Esophagus mucosa (tissue), 1 donor: ENCODE measurements around the gene DNAH11. TPM values are rescaled to one million over a fixed set of nuclear protein-coding genes. Genes with fewer than 3 reads are reported as not detected.
"Not testable (repeated sequence)": the region's sequence is repeated elsewhere in the genome, so short reads cannot be mapped to it uniquely, and the experiment has no call there.

ENCODE experiments used
- ATAC-seq: fragments of 200-7000 bp; cut with Tn5 transposase; one replicate; pipeline ENCODE4 v1.9.1; 2020
- total RNA-seq: library from RNA; stranded (reverse); gene quantifications from one replicate; pipeline ENCODE4 v1.2.4, GENCODE V29; 2023
- donor health status: DM: yes; HTN: yes; CAD: no.

The DNAH11 gene, protein sequence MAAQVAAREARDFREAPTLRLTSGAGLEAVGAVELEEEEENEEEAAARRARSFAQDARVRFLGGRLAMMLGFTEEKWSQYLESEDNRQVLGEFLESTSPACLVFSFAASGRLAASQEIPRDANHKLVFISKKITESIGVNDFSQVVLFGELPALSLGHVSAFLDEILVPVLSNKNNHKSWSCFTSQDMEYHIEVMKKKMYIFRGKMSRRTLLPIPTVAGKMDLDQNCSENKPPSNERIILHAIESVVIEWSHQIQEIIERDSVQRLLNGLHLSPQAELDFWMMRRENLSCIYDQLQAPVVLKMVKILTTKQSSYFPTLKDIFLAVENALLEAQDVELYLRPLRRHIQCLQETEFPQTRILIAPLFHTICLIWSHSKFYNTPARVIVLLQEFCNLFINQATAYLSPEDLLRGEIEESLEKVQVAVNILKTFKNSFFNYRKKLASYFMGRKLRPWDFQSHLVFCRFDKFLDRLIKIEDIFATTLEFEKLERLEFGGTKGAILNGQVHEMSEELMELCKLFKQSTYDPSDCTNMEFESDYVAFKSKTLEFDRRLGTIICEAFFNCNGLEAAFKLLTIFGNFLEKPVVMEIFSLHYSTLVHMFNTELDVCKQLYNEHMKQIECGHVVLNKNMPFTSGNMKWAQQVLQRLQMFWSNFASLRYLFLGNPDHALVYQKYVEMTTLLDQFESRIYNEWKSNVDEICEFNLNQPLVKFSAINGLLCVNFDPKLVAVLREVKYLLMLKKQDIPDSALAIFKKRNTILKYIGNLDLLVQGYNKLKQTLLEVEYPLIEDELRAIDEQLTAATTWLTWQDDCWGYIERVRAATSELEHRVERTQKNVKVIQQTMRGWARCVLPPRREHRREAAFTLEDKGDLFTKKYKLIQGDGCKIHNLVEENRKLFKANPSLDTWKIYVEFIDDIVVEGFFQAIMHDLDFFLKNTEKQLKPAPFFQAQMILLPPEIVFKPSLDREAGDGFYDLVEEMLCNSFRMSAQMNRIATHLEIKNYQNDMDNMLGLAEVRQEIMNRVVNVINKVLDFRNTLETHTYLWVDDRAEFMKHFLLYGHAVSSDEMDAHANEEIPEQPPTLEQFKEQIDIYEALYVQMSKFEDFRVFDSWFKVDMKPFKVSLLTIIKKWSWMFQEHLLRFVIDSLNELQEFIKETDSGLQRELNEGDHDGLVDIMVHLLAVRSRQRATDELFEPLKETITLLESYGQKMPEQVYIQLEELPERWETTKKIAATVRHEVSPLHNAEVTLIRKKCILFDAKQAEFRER (N-terminal part only)
- 1.1 TPM for total RNA-seq

DNA sequence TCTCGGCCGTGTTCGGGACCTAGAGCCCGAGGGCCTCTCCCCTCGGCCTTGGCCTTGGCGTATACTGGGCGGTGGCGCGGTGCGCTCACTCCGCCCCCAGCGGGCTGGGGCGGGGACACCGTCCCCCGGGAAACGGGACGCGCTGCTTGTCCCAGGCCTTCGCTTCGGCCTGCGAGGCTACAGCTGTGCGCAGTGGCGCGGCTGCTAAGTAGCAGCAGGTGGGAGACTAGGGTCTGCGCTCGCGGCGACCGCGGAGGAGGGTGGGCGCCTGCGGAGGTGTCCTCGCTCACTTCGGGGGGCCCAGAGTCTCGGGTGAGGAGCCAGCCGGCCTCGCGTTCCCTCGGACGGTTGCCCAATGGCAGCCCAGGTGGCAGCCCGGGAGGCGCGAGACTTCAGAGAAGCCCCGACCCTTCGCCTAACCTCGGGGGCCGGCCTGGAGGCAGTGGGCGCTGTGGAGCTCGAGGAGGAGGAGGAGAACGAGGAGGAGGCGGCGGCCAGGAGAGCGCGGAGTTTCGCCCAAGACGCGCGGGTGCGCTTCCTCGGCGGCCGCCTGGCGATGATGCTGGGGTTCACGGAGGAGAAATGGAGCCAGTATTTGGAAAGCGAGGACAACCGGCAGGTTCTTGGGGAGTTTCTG lies at the start of gene DNAH11:
Gene DNAH11 (plus strand): TSS at position 149 of the 637 bp plus-strand sequence. CDS start 207 bp downstream, at position 356.
- peak; percentile 75 for ATAC-seq

DNA sequence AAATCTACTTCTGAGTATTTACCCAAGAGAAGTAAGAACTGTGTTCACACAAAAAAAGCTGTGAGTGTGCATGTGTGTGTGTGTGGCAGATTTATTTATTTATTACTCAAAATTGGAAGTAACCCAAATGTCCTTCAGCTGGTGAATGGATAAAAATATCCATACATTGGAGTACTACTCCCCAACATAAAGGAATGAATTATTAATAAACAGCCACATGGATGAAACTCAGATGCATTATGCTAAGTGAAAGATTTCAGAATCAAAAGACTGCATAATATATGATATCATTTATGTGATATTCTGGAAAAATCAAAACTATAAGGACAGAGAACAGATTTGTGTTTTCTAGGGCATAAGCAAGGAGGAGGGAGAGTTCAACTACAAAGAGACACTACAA lies 47.1 kb upstream of the DNAH11 start:
- no peak for ATAC-seq

DNA sequence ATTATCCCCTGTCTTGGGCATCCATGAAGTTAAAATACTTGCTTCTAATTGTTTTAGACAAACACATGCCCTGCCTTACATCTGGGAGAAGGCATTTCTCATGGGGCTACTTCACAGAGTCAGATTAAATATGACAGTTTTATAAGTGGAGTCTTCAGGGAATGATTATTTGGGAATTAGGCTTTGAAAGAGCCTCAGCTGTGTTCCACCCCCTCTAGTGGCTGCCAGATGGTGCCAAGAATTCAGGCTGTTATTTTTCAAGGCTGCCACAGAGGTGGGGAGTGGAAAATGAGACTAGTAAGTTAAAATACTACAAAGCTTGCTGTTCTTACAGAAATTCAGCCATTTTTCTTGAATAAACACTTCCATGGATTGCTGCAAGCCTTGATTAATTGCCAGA lies 45.8 kb upstream of the DNAH11 start:
- no peak for ATAC-seq

DNA sequence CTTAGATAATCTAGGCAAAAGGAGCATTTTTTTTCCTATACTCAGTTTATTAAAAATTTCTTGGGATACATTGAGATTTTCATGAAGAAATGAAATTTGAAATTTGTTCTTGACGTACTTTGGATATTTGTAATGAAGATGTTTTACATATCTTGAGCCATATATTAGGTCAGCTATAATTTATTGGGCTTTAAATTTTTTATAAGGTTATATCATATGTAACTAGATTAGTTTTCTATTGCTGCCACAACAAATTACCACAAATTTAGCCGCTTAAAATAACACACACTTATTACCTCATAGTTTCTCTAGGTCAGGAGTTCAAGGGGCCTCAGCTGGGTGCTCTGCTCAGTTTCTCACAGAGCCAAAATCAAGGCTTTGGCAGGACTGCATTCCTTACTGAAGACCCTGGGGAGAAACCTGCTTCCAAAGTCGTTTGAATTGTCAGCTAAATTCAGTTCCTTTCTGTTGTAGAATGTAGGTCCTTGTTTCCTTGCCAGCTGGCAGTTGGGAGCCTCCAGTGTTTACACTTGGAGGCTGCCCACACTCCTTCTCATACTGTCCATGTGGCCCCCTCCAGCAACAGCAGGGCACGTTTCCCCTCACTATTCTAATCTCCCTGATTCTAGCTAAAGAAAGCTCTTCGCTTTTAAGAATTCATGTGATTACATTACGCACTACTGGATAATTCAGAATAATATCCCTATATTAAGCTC lies 42.6 kb upstream of the DNAH11 start:
- ATAC-seq, result no peak

DNA sequence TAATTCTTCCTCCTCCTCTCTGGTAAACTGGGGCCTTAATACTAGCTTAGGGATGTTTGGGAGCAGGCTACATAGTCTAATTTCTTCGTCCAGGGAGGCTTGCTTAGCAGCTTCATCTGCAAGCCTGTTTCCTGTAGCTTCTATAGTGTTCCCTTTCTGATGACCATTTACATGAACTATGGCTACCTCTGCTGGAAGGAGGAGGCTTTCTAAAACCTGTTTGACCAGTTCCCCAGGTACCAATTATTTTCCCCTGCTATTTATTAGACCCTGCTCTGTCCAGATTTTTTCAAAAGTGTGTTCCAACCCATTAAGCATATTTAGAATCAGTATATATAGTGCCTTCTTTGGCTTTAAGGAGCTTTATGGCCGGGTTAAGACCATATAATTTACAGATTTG lies 38.8 kb upstream of the DNAH11 start:
- ATAC-seq, result no peak

DNA sequence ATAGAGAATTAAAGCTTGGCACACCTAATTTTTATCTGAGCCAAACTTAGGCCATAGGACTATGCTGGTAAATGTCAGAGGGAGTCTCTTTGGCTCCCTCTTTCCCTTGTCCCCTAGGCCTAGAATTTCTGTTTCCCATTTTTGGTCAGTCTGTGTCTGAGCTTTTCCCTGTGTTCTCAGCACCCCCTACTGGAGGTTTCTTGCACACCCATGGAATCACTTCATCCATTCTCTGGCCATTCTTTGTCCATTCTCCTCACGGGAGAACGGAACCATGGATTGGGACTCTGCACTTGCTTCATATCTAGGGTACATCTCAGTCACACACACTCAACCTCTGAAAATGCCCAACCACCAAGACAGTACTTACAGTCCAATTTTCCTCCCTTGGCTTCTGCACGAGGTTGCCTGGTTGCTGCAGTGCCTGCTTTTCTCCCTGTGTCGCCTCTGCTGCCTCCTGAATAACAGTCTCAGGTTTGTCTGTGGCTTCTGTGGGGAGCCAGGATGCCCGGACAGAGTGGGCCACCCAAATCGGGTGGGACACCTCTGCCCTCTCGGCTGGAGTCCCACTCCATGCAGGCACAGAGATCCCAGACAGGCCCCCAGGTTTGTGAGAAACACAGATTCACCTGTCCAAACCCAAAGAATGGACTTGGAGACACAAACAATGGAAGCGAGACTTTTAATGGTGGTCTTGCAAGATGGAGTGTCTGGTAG lies 35.1 kb upstream of the DNAH11 start:
- ATAC-seq, result peak; percentile 42

DNA sequence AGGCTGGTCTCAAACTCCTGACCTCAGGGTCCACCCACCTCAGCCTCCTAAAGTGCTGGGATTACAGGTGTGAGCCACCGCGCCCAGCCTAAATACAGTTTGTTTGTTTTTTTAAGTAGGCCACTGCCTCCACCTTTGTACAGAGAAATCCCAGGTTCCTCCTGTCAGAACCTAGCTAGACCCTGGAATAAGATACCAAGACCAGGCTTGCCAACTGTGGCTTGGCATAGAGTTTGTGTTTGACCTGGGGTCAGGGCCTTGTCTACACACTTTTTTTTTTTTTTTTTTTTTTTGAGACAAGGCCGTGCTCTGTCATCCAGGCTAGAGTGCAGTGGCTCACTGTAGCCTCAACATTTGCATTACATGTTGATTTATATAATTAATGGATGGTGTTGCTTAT lies 34.3 kb upstream of the DNAH11 start:
- no peak for ATAC-seq

DNA sequence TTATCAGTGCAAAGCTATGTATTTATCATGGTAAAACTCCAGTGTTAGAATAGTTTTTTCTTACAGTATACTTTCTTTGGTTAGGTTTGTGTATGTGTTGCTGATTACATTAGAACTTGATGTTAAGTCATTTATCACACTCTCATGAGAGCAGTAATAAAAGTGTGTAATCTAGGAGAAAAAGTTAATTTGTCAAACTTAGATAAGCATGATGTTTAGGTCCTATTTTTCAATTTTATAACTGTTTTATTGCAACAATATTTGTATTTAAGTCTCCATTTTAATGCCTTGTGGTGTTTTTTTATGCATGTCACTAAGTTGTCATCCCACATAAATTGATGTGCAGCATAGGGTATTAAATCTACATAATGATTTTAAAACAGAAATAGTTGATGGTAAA lies 28.8 kb upstream of the DNAH11 start:
- ATAC-seq, result no peak

DNA sequence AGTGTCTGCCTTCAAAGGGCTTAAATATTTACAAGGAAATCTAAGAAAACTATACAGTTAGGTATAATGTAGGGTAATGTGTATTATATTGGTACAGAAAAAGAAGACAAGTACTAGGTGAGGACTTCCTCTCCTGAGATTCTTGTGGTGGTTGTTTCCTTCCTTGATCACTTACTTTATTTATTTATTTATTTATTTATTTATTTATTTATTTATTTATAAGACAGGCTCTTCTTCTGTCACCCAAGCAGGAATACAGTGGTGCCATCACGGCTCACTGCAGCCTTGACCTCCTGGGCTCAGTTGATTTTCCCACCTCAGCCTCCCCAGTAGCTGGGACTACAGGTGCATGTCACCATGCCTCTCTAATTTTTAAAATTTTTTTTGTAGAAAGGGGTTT lies 18.2 kb upstream of the DNAH11 start:
- ATAC-seq, result no peak

DNA sequence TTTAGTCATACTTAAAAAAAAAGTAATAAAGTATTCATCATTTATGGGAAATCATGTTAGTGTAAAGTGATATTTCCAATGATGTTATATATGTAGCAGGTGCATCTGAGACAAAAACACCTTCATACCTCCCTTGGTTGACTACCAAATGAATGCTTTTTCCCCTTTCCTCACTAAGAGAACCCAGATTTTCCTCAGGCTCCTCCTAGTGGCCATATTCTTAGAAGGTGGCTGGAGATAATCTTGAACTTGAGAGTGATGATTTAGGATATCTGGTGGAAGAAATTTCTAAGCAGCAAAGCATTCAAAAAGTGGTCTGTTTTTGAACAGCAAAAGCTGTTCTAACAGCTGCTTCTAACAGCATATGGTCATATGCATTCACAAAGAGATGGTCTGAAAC lies 16.8 kb upstream of the DNAH11 start:
- ATAC-seq, result no peak

DNA sequence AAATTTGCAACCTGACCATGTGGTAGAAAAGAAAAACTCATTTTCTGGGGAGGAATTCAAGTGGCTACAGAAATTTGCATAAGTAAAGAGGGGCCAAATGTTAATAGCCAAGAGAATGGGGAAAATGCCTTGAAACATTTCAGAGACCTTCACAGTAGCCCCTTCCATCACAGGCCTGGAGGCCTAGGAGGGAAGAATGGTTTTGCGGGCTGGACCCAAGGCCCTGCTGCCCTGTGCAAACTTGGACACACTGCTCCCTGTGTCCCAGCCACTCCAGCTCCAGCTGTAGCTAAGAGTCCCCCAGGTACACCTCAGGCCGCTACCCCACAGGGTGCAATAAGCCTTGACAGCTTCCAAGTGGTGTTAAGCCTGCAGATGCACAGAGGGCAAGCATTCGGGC lies 16.4 kb upstream of the DNAH11 start:
- no peak for ATAC-seq

DNA sequence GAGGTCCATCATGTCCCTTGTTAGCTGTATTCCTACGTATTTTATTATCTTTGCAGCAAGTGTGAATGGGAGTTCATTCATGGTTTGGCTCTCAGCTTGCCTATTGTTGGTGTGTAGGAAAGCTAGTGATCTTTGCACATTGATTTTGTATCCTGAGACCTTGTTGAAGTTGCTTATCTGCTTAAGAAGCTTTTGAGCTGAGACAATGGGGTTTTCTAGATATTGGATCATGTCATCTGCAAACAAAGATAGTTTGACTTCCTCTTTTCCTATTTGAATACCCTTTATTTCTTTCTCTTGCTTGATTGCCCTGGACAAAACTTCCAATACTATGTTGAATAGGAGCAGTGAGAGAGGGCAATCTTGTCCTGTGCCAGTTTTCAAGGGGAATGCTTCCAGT lies 10.4 kb upstream of the DNAH11 start:
- not testable (repeated sequence) for ATAC-seq

DNA sequence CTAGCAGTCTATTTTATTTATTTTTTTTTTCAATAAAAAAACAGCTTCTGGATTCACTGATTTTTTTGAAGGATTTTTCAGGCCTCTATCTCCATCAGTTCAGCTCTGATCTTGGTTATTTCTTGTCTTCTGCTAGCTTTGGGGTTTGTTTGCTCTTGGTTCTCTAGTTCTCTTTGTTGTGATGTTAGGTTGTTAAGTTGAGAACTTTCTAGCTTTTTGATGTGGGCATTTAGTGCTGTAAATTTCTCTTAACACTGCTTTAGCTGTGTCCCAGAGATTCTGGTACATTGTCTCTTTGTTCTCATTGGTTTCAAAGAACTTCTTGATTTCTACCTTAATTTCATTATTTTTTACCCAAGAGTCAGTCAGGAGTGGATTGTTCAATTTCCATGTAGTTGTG lies 9.2 kb upstream of the DNAH11 start:
- ATAC-seq, result not testable (repeated sequence)

DNA sequence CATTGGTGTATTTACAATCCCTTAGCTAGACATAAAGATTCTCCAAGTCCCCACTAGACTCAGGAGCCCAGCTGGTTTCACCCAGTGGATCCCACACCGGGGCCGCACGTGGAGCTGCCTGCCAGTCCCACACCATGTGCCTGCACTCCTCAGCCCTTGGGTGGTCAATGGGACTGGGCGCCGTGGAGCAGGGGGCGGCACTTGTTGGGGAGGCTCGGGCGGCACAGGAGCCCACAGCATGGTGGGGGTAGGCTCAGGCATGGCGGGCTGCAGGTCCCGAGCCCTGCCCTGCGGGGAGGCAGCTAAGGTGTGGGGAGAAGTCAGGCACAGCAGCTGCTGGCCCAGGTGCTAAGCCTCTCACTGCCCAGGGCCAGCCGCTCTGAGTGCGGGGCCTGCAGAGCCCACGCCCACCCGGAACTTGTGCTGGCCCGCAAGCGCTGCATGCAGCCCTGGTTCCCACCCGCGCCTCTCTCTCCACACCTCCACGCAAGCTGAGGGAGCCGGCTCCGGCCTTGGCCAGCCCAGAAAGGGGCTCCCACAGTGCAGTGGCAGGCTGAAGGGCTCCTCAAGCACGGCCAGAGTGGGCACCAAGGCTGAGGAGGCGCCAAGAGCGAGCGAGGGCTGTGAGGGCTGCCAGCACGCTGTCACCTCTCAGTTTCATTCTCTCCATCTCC lies 6.3 kb upstream of the DNAH11 start:
- not testable (repeated sequence) for ATAC-seq

DNA sequence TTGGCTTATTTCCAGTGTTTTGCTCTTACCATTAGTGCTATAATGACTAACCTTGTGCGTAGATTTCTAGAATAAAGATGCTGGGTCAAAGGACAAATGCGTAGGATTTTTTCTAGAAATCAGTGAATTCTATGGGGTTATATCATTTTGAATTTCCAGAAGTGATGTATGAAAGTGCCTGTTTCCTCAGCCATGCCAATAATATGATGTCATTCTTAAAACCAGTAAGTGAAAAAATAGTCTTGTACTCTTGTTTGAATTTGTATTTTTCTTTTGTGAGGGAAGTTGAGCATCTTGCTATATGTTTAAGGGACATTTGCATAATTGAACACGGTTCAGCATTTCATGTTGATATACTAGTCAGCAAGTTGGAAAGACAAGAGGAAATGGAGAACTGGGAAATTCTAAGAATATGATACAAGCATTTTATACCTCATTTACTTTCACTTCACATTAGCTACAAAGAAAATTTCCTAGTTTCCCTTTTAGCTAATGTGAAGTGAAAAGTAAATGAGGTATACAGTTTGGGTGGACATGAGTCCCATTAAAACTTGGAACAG lies 3.8 kb upstream of the DNAH11 start:
- no peak for ATAC-seq

DNA sequence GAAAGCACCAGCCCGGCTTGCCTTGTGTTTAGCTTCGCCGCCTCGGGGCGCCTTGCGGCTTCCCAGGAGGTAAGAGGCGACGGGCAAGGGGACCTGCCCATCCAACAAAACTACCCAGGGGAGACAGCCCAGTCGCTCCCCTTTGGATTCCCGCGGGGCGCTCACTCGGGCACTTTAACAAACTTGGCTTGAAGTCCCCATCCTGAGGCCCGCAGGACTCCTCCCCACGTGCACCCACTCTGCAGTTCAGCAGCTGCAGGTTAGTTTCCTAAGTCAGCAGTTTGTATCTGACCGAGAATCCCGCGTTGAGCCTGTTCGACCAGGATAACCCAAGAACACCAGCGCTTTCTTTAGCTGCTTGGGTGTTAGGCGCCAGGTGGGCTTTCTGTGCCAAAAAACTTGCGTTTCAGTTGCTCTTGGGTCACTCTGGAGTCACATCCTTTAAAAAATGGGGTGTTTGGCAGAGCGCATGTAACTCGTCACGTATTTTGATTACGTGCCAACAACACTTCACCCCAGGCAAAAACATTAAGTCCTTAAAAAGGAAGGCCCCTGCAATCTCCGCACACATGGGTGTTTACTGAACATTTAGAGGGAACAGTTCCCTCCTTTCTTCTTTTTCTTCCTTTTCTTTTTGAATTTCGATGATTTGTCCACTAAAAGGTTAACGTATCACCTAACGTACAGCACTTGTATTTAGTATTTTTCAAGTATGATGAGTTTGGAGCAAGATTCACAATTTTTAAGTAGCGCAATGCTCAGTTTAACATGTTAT lies 876 bp downstream of the DNAH11 start:
- ATAC-seq, result peak; percentile 26

DNA sequence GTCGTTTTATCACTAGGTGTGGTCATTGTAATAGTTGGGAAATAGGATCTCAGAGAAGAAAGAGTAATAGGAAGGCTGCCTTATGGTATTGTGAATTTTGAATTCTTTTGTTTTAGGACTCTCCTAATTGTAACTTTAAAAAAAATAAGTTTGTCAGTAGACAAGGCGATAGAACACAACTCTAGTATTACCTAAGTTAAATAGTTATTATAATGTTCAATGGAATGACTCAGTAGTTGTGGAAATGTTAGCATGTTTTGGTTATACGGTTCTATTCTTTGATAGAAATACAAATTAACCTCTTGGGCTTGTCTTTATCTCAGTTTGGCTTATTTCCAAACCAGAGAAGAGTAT lies 1.4 kb downstream of the DNAH11 start:
- no peak for ATAC-seq

DNA sequence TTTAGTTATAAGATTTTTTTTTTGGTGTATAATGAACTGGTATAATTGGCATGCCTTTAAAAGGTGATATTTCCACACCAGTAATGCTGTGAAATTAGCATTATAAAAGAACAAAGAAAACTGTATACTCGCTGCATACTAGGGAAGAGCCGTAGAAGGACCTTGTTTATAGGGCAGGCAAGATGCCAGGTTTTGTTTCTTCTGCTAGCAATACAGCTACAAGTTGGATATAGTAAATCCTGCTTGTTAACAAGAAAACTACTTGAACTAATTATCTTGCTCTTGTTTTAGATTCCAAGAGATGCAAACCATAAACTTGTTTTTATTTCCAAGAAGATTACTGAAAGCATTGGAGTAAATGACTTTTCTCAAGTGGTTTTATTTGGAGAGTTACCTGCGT lies 1.9 kb downstream of the DNAH11 start:
- ATAC-seq, result no peak

DNA sequence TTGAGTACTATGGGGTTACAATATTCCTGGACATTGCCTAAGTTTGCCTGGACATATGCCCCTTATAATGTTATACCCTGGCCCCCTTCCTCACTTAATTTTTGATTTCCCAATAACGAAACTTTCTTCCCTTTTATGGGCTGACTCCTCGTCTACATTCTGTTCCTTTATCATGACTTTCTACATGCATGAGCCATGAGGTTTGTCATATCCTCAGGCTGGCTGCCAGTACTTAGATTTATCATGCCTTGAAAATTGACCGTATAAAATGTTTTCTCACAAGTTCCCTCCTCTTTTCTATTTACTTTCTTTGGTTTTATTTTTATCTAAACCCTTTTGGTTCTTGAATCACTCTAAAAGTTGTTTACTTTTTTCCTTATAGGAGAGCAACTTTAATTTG lies 4.7 kb downstream of the DNAH11 start:
- ATAC-seq, result no peak
